ENCODE data around the gene RFC2. TPM values are rescaled to one million over a fixed set of nuclear protein-coding genes. Genes with fewer than 3 reads are reported as not detected.
A peak's percentile ranks its signal among the peaks of the same experiment; 100 is the strongest.

Gene RFC2
- polyA plus RNA-seq, 1 experiment: 22.1 TPM

DNA sequence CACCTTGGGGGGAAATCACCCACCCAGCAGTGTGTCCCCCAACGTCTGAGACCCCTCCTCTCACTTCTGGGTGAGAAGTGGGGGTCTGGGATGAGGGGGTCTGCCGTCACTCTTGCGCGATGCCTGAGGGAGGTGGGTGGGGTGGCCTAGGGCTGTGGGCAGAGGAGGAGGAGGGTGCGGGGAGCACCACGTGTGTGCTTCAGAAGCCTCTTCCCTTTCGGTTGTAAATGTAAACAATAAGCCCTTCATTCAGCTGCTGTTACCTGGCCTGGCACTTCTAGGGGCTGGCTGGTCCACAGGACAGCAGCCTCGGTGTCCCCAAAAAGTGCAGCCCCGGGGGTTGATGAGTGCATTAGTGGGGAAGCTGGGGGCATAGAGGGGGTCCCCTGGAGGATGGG is 36.4 kb upstream of the RFC2 start:
- Histone ChIP-seq H3K4me3 (ENCODE audit: low read depth, low read length) (peak overlapping the region; percentile 94), H3K27me3 (ENCODE audit: control insufficient read depth, insufficient read depth, low read length) (no peaks in the 10 kb centered on the region), H3K36me3 (ENCODE audit: control insufficient read depth, insufficient read depth, low read length) (no peaks in the 10 kb centered on the region)
- no peak for DNase-seq (ENCODE audit: low read depth)
- TF ChIP-seq CTCF (IDR thresholded peaks at IDR 0.05; ENCODE audit: insufficient read depth, low read depth, low read length): no peak
- ChIA-PET POLR2A (no interaction called here), CTCF (interaction anchor here (1.3 to 3.0 kb wide), 4 partner anchors 84 to 110 kb away, joined by 3 to 8 read pairs (median 4); no protein-coding TSS in a partner anchor)

GRCh38 chr7:74289659-74290552 is 35.7 kb upstream of the RFC2 start:
- POLR2A ChIA-PET: interaction anchor here (0.6 kb wide), 1 partner anchor 609 kb away, joined by 3 read pairs; no protein-coding TSS in a partner anchor
- Histone ChIP-seq H3K27me3 (ENCODE audit: control insufficient read depth, insufficient read depth, low read length) (no peaks in the 10 kb centered on the region), H3K36me3 (ENCODE audit: control insufficient read depth, insufficient read depth, low read length) (no peaks in the 10 kb centered on the region), H3K4me3 (ENCODE audit: low read depth, low read length) (peak overlapping the region; percentile 94)
- DNase-seq (ENCODE audit: low read depth): no peak
- TF ChIP-seq CTCF (IDR thresholded peaks at IDR 0.05; ENCODE audit: insufficient read depth, low read depth, low read length): no peak
- CTCF ChIA-PET: interaction anchor here (1.0 to 3.0 kb wide), 4 partner anchors 19 to 111 kb away, joined by 3 to 8 read pairs (median 4); no protein-coding TSS in a partner anchor

DNA sequence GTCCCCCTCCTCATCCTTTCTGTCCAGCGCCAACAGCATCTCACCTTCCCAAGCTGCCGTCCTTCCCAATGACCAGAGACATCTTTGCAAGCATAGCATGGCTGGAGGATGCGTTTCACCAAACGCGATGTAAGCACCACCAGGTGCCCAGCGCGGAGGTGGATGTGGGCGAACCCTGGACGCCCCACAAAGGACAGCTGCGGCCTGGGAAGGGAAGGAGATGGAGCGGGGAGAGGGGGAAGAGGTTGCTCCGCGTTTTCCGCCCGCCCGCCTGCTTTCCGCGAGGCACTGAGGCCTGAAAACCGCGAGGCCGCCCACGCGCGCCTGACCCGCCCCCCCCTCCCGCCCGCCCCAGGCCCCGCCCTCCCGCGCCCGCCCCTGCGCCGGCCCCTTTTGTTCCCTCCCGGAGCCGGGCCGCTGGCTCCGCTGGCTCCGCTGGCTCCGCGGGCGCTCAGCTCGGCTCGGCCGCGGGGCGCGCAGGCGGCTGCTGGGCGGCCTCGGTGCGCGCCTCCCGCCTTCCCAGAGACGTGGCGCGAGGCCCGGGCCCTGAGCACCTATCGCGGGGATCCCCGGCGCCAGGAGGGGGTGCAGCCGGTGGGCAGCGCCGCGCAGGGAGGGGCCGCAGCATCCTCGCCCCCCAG is 34.9 kb upstream of the RFC2 start, which contains the start of gene CLIP2:
CLIP2 (plus strand) TSS at position 390 of the 641 bp plus-strand sequence. CDS start 28,140 bp downstream, outside the sequence.
- TF ChIP-seq CTCF (IDR thresholded peaks at IDR 0.05; ENCODE audit: insufficient read depth, low read depth, low read length): no peak
- Histone ChIP-seq H3K4me3 (ENCODE audit: low read depth, low read length) (peak within 1 kb of the TSS; percentile 94), H3K27me3 (ENCODE audit: control insufficient read depth, insufficient read depth, low read length) (no peaks in the 10 kb centered on the region), H3K36me3 (ENCODE audit: control insufficient read depth, insufficient read depth, low read length) (no peaks in the 10 kb centered on the region)
- POLR2A ChIA-PET: interaction anchor here (0.6 to 1.4 kb wide), 2 partner anchors 17 to 608 kb away, joined by 3 read pairs; no protein-coding TSS in a partner anchor
- DNase-seq (ENCODE audit: low read depth): no peak
- CTCF ChIA-PET: interaction anchor here (0.9 to 3.7 kb wide), 9 partner anchors 13 to 221 kb away, joined by 3 to 15 read pairs (median 4); no protein-coding TSS in a partner anchor

- no peak for TF ChIP-seq CTCF (IDR thresholded peaks at IDR 0.05; ENCODE audit: insufficient read depth, low read depth, low read length)
- ChIA-PET CTCF (interaction anchor here (0.7 to 3.7 kb wide), 11 partner anchors 9 to 220 kb away, joined by 3 to 15 read pairs (median 4); no protein-coding TSS in a partner anchor), POLR2A (interaction anchor here (1.4 kb wide), 1 partner anchor 16 kb away, joined by 3 read pairs; no protein-coding TSS in a partner anchor)
- H3K27me3 ChIP-seq (ENCODE audit: control insufficient read depth, insufficient read depth, low read length): no peaks in the 10 kb centered on the region
- no peak overlapping the region; the same call in 1 of the 2 replicates for H3K4me3 ChIP-seq (ENCODE audit: low read depth, low read length)
- H3K36me3 ChIP-seq (ENCODE audit: control insufficient read depth, insufficient read depth, low read length): no peaks in the 10 kb centered on the region
- no peak for DNase-seq (ENCODE audit: low read depth)
Measured at GRCh38 chr7:74288034-74288881, 34.1 kb upstream of the RFC2 start.
